Tibial nerve (tissue), 4 donors: ENCODE measurements around the gene KRTAP5-4. TPM values are rescaled to one million over a fixed set of nuclear protein-coding genes. Genes with fewer than 3 reads are reported as not detected.

Experiments used
- DNase-seq, 2 donors: peaks; one replicate each; pipeline ENCODE4 v3.0.0-alpha.2; 2019; ENCODE audit warnings: low spot score in 2 of 2
- H3K27ac ChIP-seq, 4 donors: fragments of 200-600 bp; sonication (generic) in 3 of 4; one replicate each; pipeline ENCODE4 v1.5.1; 2017 to 2019; ENCODE audit warnings: mild to moderate bottlenecking in 1 of 4
- H3K27me3 ChIP-seq, 2 donors: fragments of 200-600 bp; sonication (generic) in 1 of 2; one replicate each; pipeline versions ENCODE4 v1.5.1 to v1.6.0; 2017 to 2019
- H3K36me3 ChIP-seq, 3 donors: fragments of 200-600 bp; sonication (generic); one replicate each; pipeline ENCODE4 v1.5.1; 2018 to 2019
- H3K4me1 ChIP-seq, 4 donors: fragments of 200-600 bp; sonication (generic) in 3 of 4; one replicate each; pipeline ENCODE4 v1.5.1; 2017 to 2019
- H3K4me3 ChIP-seq, 4 donors: fragments of 200-600 bp; sonication (generic) in 3 of 4; one replicate each; pipeline ENCODE4 v1.5.1; 2017 to 2019; ENCODE audit warnings: mild to moderate bottlenecking in 1 of 4, moderate library complexity in 1 of 4
- H3K9me3 ChIP-seq, 4 donors: fragments of 200-600 bp; sonication (generic) in 3 of 4; one replicate each; pipeline ENCODE4 v1.5.1; 2017 to 2019
- CTCF ChIP-seq, 5 experiments: fragments of 200-600 bp in 3 of 5; fragments of 450-650 bp in 2 of 5; sonication (generic) in 3 of 5; IDR thresholded peaks; one replicate each; pipeline ENCODE4 v1.5.1; 2016 to 2019; ENCODE audit warnings: antibody characterized with exemption in 5 of 5, mild to moderate bottlenecking in 3 of 5, moderate library complexity in 2 of 5
- EP300 ChIP-seq, 2 donors: sonication (generic); formaldehyde crosslinking; IDR thresholded peaks; one replicate each; pipeline ENCODE4 v1.6.1; 2017; ENCODE audit warnings: antibody characterized with exemption in 2 of 2, mild to moderate bottlenecking in 1 of 2
- POLR2A ChIP-seq, 2 donors: fragments of 450-650 bp; IDR thresholded peaks; one replicate each; pipeline ENCODE4 v1.6.1; 2017; ENCODE audit warnings: antibody characterized with exemption in 2 of 2, mild to moderate bottlenecking in 2 of 2, moderate library complexity in 2 of 2
- WGBS, 2 donors: methylation state at CpG; one replicate each; pipeline ENCODE4 v1.1.5; 2018; 5-methylcytosine and 5-hydroxymethylcytosine counted together
- total RNA-seq, 4 donors: library from RNA; depleted of rRNA; stranded (reverse); fragments of >200 nt; gene quantifications; one replicate each; pipeline ENCODE4 v1.1.0, GENCODE V29; 2016

KRTAP5-4 gene
- total RNA-seq, 4 donors from 2014 or later: not detected

- Histone ChIP-seq H3K36me3 (no peaks in the 10 kb centered on the region), H3K27me3 (peaks cover 0 to 40% of the 10 kb centered on the region in 2 donors), H3K4me1 (no peaks in the 10 kb centered on the region), H3K9me3 (no peaks in the 10 kb centered on the region), H3K4me3 (no peak overlapping the region), H3K27ac (no peak overlapping the region)
- 53 to 71% methylated on average over 10 of the region's 11 CpGs for WGBS, 2 donors
- DNase-seq: no peak
- TF ChIP-seq CTCF (IDR thresholded peaks at IDR 0.05): no peak
- TF ChIP-seq POLR2A (IDR thresholded peaks at IDR 0.05): no peak
- TF ChIP-seq EP300 (IDR thresholded peaks at IDR 0.05): no peak
Measured at GRCh38 chr11:1632053-1632714, 10.2 kb upstream of the KRTAP5-4 start.

- TF ChIP-seq EP300 (IDR thresholded peaks at IDR 0.05) (no peak), POLR2A (IDR thresholded peaks at IDR 0.05) (no peak), CTCF (IDR thresholded peaks at IDR 0.05) (no peak)
- Histone ChIP-seq H3K4me1 (no peaks in the 10 kb centered on the region), H3K27me3 (peaks cover 0 to 40% of the 10 kb centered on the region in 2 donors), H3K36me3 (no peaks in the 10 kb centered on the region), H3K9me3 (no peaks in the 10 kb centered on the region), H3K27ac (no peak overlapping the region), H3K4me3 (no peak overlapping the region)
- WGBS, 2 donors: 72 to 79% methylated on average over 13 of the region's 13 CpGs
- DNase-seq: no peak
Measured at GRCh38 chr11:1631066-1631568, 9.2 kb upstream of the KRTAP5-4 start.

GRCh38 chr11:1630271-1630670 is 8.3 kb upstream of the KRTAP5-4 start:
- H3K36me3 ChIP-seq: no peaks in the 10 kb centered on the region
- no peak overlapping the region for H3K4me3 ChIP-seq
- TF ChIP-seq POLR2A (IDR thresholded peaks at IDR 0.05): no peak
- TF ChIP-seq EP300 (IDR thresholded peaks at IDR 0.05): no peak
- no peak for TF ChIP-seq CTCF (IDR thresholded peaks at IDR 0.05)
- WGBS, 2 donors: 65 to 84% methylated on average over 2 of the region's 2 CpGs
- H3K4me1 ChIP-seq: no peaks in the 10 kb centered on the region
- no peak overlapping the region for H3K27ac ChIP-seq
- no peaks in the 10 kb centered on the region for H3K9me3 ChIP-seq
- DNase-seq: no peak
- peaks cover 0 to 46% of the 10 kb centered on the region in 2 donors for H3K27me3 ChIP-seq

- H3K27me3 ChIP-seq: peaks cover 0 to 50% of the 10 kb centered on the region in 2 donors
Measured at GRCh38 chr11:1629326-1630185, 7.6 kb upstream of the KRTAP5-4 start, which contains the start of gene KRTAP5-5. Gene KRTAP5-5 (plus strand): TSS chr11:1629775. CDS start chr11:1629841, 66 bp downstream.

More at GRCh38 chr11:1629326-1630185, 7.6 kb upstream of the KRTAP5-4 start, which contains the start of gene KRTAP5-5:
- no peaks in the 10 kb centered on the region for H3K9me3 ChIP-seq
- no peak within 1 kb of the TSS for H3K27ac ChIP-seq
- no peak within 1 kb of the TSS for H3K4me3 ChIP-seq
- DNase-seq: no peak
- 81 to 82% methylated on average over 18 to 21 of the region's 26 CpGs for WGBS, 2 donors
- no peaks in the 10 kb centered on the region for H3K4me1 ChIP-seq
- H3K36me3 ChIP-seq: no peaks in the 10 kb centered on the region
- TF ChIP-seq CTCF (IDR thresholded peaks at IDR 0.05): no peak
- TF ChIP-seq POLR2A (IDR thresholded peaks at IDR 0.05): no peak
- TF ChIP-seq EP300 (IDR thresholded peaks at IDR 0.05): no peak
